Esophagus squamous epithelium (tissue), 5 donors: ENCODE measurements around the gene APH1B. TPM values are rescaled to one million over a fixed set of nuclear protein-coding genes. Genes with fewer than 3 reads are reported as not detected.
"Not testable (repeated sequence)": the region's sequence is repeated elsewhere in the genome, so short reads cannot be mapped to it uniquely, and the experiment has no call there.

Experiments
- DNase-seq: peaks from one replicate; lab custom pipeline; 2025; lab: John Stamatoyannopoulos, UW
- H3K27ac ChIP-seq, 4 donors: fragments of 200-600 bp; sonication (generic); one replicate each; pipeline ENCODE4 v1.5.1; 2016 to 2019; ENCODE audit warnings: mild to moderate bottlenecking in 1 of 4
- H3K27me3 ChIP-seq, 4 donors: fragments of 200-600 bp; sonication (generic); 1 replicate in 3 of 4; 2 replicates in 1 of 4; pipeline versions ENCODE4 v1.5.1 to v1.6.0; 2017 to 2021; ENCODE audit warnings: antibody characterized with exemption in 1 of 4
- H3K36me3 ChIP-seq, 3 donors: fragments of 200-600 bp; sonication (generic); one replicate each; pipeline ENCODE4 v1.5.1; 2016 to 2019
- H3K4me1 ChIP-seq, 3 donors: fragments of 200-600 bp; sonication (generic); one replicate each; pipeline ENCODE4 v1.5.1; 2017 to 2019
- H3K4me3 ChIP-seq, 4 donors: fragments of 200-600 bp; sonication (generic); 1 replicate in 3 of 4; 2 replicates in 1 of 4; pipeline ENCODE4 v1.5.1; 2016 to 2019; ENCODE audit warnings: mild to moderate bottlenecking in 2 of 4, moderate library complexity in 1 of 4
- H3K9me3 ChIP-seq, 3 donors: fragments of 200-600 bp; sonication (generic); one replicate each; pipeline ENCODE4 v1.5.1; 2016 to 2019
- CTCF ChIP-seq, 6 experiments: fragments of 450-650 bp in 4 of 6; fragments of 200-600 bp in 2 of 6; sonication (generic) in 2 of 6; IDR thresholded peaks; one replicate each; pipeline ENCODE4 v1.5.1; 2016 to 2019; ENCODE audit warnings: antibody characterized with exemption in 6 of 6, mild to moderate bottlenecking in 4 of 6, moderate library complexity in 4 of 6
- POLR2A ChIP-seq, 4 donors: fragments of 450-650 bp; IDR thresholded peaks; one replicate each; pipeline ENCODE4 v1.6.1; 2017; ENCODE audit warnings: antibody characterized with exemption in 4 of 4, mild to moderate bottlenecking in 4 of 4, moderate library complexity in 3 of 4
- WGBS, 2 donors: methylation state at CpG; one replicate each; pipeline ENCODE4 v1.1.5; 2018; 5-methylcytosine and 5-hydroxymethylcytosine counted together
- intact Hi-C: fragments of 100-400 bp; cut with DNase I; formaldehyde crosslinking; loops from one replicate; pipeline ENCODE4 v1.15.0; 2022
- total RNA-seq, 4 donors: library from RNA; depleted of rRNA; stranded (reverse); fragments of >200 nt; gene quantifications; one replicate each; pipeline ENCODE4 v1.1.0, GENCODE V29; 2016
- donor health status: DM: yes; HTN: yes; CAD: no.

The APH1B gene
- total RNA-seq, 4 donors from 2014 or later, result 0.53 to 7.8 (median 3.3) TPM

- Histone ChIP-seq H3K27me3 (no peaks in the 10 kb centered on the region), H3K27ac (no peak overlapping the region), H3K36me3 (peaks cover 0 to 10% (median 0%) of the 10 kb centered on the region in 3 donors), H3K4me3 (no peak overlapping the region), H3K9me3 (no peaks in the 10 kb centered on the region), H3K4me1 (no peaks in the 10 kb centered on the region)
- WGBS, 2 donors, result 83 to 85% methylated on average over 3 of the region's 3 CpGs
- intact Hi-C loops, result no loop called here
- DNase-seq, result no peak
- TF ChIP-seq POLR2A (IDR thresholded peaks at IDR 0.05) (no peak), CTCF (IDR thresholded peaks at IDR 0.05) (no peak)
Measured at GRCh38 chr15:63319065-63319464, 41.7 kb downstream of the APH1B start.

- intact Hi-C loops, DNase-seq, H3K4me1 ChIP-seq, H3K27ac ChIP-seq, H3K9me3 ChIP-seq, H3K27me3 ChIP-seq, H3K4me3 ChIP-seq: not testable (repeated sequence)
- H3K36me3 ChIP-seq, result peaks cover 0 to 24% (median 0%) of the 10 kb centered on the region in 3 donors
- 96 to 100% methylated on average over 2 to 7 of the region's 10 CpGs for WGBS, 2 donors
Measured at GRCh38 chr15:63320446-63320845, 43.0 kb downstream of the APH1B start.

GRCh38 chr15:63320981-63321380 is 43.6 kb downstream of the APH1B start:
- DNase-seq, H3K27ac ChIP-seq, H3K27me3 ChIP-seq, H3K4me1 ChIP-seq, H3K9me3 ChIP-seq, intact Hi-C loops, H3K4me3 ChIP-seq: not testable (repeated sequence)
- 93 to 98% methylated on average over 4 to 5 of the region's 11 CpGs for WGBS, 2 donors
- peaks cover 0 to 29% (median 0%) of the 10 kb centered on the region in 3 donors for H3K36me3 ChIP-seq

- TF ChIP-seq POLR2A (IDR thresholded peaks at IDR 0.05) (no peak), CTCF (IDR thresholded peaks at IDR 0.05) (no peak)
- Histone ChIP-seq H3K9me3 (no peaks in the 10 kb centered on the region), H3K4me1 (no peaks in the 10 kb centered on the region), H3K4me3 (no peak overlapping the region), H3K27me3 (no peaks in the 10 kb centered on the region), H3K27ac (no peak overlapping the region), H3K36me3 (peaks cover 0 to 34% (median 0%) of the 10 kb centered on the region in 3 donors)
- 87% methylated on average over 18 of the region's 29 CpGs; no CpG with 5 or more reads in 1 of the 2 donors for WGBS, 2 donors
- no peak for DNase-seq
- intact Hi-C loops, result no loop called here
Measured at GRCh38 chr15:63321462-63321861, 44.1 kb downstream of the APH1B start.

- Histone ChIP-seq H3K27me3 (no peaks in the 10 kb centered on the region), H3K4me3 (no peak overlapping the region), H3K27ac (no peak overlapping the region), H3K9me3 (no peaks in the 10 kb centered on the region), H3K4me1 (no peaks in the 10 kb centered on the region), H3K36me3 (peaks cover 0 to 45% (median 0%) of the 10 kb centered on the region in 3 donors)
- WGBS, 2 donors, result 19 to 90% methylated on average over 1 to 4 of the region's 4 CpGs
- intact Hi-C loops, result no loop called here
- TF ChIP-seq CTCF (IDR thresholded peaks at IDR 0.05), result no peak
- TF ChIP-seq POLR2A (IDR thresholded peaks at IDR 0.05), result no peak
- no peak for DNase-seq
Measured at GRCh38 chr15:63322541-63322940, 45.1 kb downstream of the APH1B start.

GRCh38 chr15:63323798-63324563 is 46.6 kb downstream of the APH1B start:
- Histone ChIP-seq H3K27me3 (no peaks in the 10 kb centered on the region), H3K9me3 (no peaks in the 10 kb centered on the region), H3K4me1 (no peaks in the 10 kb centered on the region), H3K36me3 (peaks cover 0 to 59% (median 0%) of the 10 kb centered on the region in 3 donors), H3K27ac (no peak overlapping the region), H3K4me3 (no peak overlapping the region)
- no peak for TF ChIP-seq POLR2A (IDR thresholded peaks at IDR 0.05)
- no peak for TF ChIP-seq CTCF (IDR thresholded peaks at IDR 0.05)
- no peak for DNase-seq
- 54 to 71% methylated on average over 7 to 8 of the region's 9 CpGs for WGBS, 2 donors
- intact Hi-C loops, result no loop called here
